IPS-20b (cell line): ENCODE data around the gene OR8D1.

Source experiments
- H3K27ac ChIP-seq: one replicate; pipeline ENCODE4 v1.5.1; 2013; ENCODE audit warnings: low read length
- H3K27me3 ChIP-seq: 2 replicates; pipeline ENCODE4 v1.6.1; 2013; ENCODE audit warnings: mild to moderate bottlenecking, low read length, inconsistent platforms; ENCODE audit not compliant: insufficient read depth
- H3K36me3 ChIP-seq: 2 replicates; pipeline ENCODE4 v1.6.1; 2013; ENCODE audit warnings: low read depth, mild to moderate bottlenecking, inconsistent platforms, low read length, moderate library complexity; ENCODE audit not compliant: insufficient read depth
- H3K4me1 ChIP-seq: 2 replicates; pipeline ENCODE4 v1.6.1; 2013; ENCODE audit warnings: mild to moderate bottlenecking, control low read depth, inconsistent platforms, low read length, moderate library complexity; ENCODE audit not compliant: insufficient read depth
- H3K4me3 ChIP-seq: 2 replicates; pipeline ENCODE4 v1.5.1; 2013; ENCODE audit warnings: mild to moderate bottlenecking, low read length, inconsistent platforms
- H3K9ac ChIP-seq: 2 replicates; pipeline ENCODE4 v1.6.1; 2013; ENCODE audit warnings: low read depth, mild to moderate bottlenecking, inconsistent platforms, low read length, moderate library complexity
- H3K9me3 ChIP-seq: 2 replicates; pipeline ENCODE4 v1.6.1; 2013; ENCODE audit warnings: mild to moderate bottlenecking, low read depth, low read length, inconsistent platforms; ENCODE audit not compliant: insufficient read depth

Gene OR8D1

DNA sequence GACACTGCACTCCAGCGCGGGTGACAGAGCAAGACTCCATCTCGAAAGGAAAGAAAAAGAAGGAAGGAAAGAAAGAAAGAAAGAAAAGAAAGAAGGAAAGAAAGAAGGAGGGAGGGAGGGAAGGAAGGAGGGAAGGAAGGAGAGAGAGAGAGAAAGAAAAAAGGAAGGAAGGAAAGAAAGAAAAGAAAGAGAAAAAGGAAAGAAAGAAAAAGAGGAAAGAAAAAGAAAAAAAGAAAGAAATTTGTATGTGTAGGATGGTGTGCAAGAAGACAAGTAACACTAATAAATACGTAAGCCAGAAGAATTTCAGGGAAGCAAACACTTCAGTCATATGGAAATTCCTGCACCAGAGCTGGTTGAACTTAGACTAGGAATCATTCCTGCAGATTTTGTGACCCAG lies 618 bp downstream of the OR8D1 start:
- Histone ChIP-seq H3K4me1 (no peaks in the 10 kb centered on the region), H3K9ac (no peak overlapping the region), H3K4me3 (no peak overlapping the region), H3K27me3 (no peaks in the 10 kb centered on the region), H3K9me3 (no peaks in the 10 kb centered on the region), H3K36me3 (no peaks in the 10 kb centered on the region), H3K27ac (no peak overlapping the region)

DNA sequence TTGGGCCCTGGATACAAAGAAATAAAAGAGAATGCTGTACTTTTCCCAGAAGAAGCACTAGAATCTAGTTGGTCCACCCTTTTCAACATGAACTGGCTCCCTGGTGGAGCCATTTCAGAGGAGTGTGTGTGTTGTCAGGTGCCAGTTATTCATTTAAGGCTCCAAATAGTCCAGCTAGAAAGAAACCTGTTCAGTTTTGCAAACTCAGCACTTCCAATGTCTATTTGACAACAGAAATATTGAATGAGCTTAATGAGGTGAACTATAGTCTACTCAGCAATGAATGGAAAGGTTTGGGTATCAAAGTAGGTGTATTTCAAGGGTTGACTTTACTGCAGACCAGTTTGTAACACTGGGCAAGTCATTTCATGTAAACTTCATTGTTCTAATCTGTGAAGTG lies 2.1 kb downstream of the OR8D1 start:
- Histone ChIP-seq H3K4me3 (no peak overlapping the region), H3K9me3 (no peaks in the 10 kb centered on the region), H3K9ac (no peak overlapping the region), H3K27ac (no peak overlapping the region), H3K27me3 (no peaks in the 10 kb centered on the region), H3K4me1 (no peaks in the 10 kb centered on the region), H3K36me3 (no peaks in the 10 kb centered on the region)

DNA sequence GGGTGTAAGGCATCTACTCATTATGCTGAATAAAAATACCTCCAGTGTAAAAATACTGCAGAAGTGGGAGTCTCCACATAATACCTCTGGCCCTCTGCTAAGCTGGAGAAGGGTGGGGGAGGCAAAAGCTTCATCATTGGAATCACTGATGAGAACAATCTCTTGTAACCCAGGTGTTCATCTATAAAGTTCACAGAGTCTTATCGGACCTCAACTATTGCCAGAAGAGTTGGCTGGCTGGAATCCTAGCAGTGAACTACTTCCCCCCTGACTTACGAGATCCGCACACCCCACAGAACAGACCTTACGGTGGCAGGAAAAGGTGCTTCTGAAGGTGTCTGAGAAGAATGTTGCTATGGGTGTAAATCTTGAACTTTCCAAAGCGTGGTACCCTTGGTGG lies 2.5 kb downstream of the OR8D1 start:
- no peak overlapping the region for H3K4me3 ChIP-seq

DNA sequence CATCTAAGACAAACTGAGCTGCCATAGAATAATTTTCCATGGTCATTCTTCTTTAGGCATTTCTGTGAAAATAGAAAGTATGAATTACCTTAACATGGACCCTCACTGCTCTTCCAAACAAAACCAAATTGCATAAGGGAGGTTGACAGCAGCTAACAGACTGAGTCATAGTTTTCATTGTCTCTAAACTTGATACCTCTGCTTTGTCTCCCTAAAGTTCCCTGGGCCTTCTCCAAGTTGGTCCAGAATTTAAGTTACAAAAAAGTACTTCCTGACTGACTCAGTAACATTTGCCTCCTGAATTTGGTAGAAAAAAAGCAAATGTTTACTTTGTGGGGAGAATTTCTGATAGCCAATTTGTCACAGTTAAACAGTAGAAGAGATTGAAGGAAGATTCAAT lies 3.0 kb downstream of the OR8D1 start:
- Histone ChIP-seq H3K4me3 (no peak overlapping the region), H3K9ac (no peak overlapping the region), H3K36me3 (no peaks in the 10 kb centered on the region), H3K9me3 (no peaks in the 10 kb centered on the region), H3K4me1 (no peaks in the 10 kb centered on the region), H3K27me3 (no peaks in the 10 kb centered on the region), H3K27ac (no peak overlapping the region)

More for the DNA sequence above, 2.5 kb downstream of the OR8D1 start:
- no peaks in the 10 kb centered on the region for H3K4me1 ChIP-seq
- no peak overlapping the region for H3K9ac ChIP-seq
- no peaks in the 10 kb centered on the region for H3K27me3 ChIP-seq
- no peaks in the 10 kb centered on the region for H3K9me3 ChIP-seq
- no peaks in the 10 kb centered on the region for H3K36me3 ChIP-seq
- H3K27ac ChIP-seq = no peak overlapping the region

DNA sequence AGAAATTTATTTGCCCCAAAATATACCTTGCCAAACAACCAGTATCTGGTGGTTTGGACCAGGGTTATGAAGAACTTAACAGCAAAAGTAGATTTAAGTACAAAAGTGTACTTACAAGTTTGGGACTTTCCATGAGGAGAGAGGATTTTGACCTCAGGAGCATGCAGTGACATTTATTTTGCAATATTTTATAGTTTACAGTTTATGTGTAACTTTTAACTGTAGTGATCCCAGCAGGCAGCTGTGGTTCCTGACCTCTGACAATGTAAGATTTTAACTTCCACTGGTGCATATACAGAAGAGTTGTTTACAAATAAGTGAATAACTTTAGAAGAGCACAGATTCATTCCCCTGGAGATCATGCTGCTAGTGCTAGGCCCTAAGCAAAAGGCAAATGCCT lies 6.7 kb downstream of the OR8D1 start:
- H3K9ac ChIP-seq = no peak overlapping the region
- no peaks in the 10 kb centered on the region for H3K9me3 ChIP-seq
- no peak overlapping the region for H3K4me3 ChIP-seq
- no peaks in the 10 kb centered on the region for H3K27me3 ChIP-seq
- H3K4me1 ChIP-seq = peaks cover 13% of the 10 kb centered on the region
- H3K36me3 ChIP-seq = no peaks in the 10 kb centered on the region
- H3K27ac ChIP-seq = no peak overlapping the region

DNA sequence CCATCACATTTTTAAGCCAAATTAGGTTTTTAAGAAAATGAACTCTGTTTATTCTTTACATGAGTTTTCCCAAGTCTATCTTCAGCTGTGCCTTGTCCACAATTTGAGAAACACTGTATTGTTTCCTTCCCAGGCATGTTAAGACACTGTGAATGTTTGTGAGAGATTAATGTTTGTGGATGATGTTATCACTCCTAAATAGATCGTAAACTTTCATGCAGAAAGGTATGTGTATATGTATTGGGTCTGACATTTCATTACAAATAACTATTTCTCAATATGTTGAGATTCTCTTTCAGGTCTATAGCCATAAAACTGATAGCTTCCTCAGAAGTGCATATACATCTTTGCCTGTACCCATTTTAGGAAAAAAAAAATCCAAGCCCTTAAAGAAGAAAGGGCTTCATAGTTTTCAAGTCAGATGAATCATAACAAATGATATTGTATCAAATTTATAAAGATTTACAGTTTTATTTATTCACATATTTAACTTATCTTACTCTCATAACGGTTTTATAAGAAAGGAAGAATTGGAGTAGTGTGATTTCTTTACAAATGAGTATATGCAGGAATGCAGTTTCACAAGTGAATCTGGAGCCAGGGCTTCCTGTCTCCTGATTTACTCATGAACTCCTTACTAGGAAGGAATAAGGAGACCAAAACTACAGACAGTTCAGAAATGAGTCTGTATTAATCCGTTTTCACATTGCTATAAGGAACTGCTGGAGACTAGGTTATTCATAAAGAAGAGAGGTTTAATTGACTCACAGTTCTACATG lies 11.2 kb downstream of the OR8D1 start:
- H3K4me3 ChIP-seq = no peak overlapping the region
- no peaks in the 10 kb centered on the region for H3K36me3 ChIP-seq
- 0 out of 2 replicates have a peak overlapping the region, but pooled peaks have one; percentile 3 for H3K9ac ChIP-seq
- peaks cover 20% of the 10 kb centered on the region for H3K4me1 ChIP-seq
- H3K9me3 ChIP-seq = no peaks in the 10 kb centered on the region
- H3K27ac ChIP-seq = no peak overlapping the region
- no peaks in the 10 kb centered on the region for H3K27me3 ChIP-seq

DNA sequence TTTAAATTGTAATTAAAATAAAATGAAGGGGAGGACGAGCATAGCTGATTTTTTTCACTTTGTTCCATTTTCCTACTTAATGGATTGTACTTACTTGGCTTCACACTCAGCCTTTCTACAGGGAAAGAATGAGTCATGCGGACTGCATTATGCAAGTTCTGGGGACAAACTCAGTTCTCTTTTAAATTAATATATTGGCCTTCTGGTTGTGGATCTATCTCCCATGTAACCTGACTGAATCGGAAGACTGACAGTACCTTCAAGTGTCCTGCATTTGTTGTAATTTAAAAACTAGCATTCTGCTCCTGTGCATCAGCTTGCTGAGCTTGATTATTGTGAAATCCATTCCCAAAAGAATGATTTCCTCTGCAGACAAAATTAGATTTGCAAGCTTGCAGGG lies 12.2 kb downstream of the OR8D1 start:
- no peak overlapping the region for H3K4me3 ChIP-seq
- H3K36me3 ChIP-seq = no peaks in the 10 kb centered on the region
- H3K4me1 ChIP-seq = peaks cover 20% of the 10 kb centered on the region
- H3K9ac ChIP-seq = 0 out of 2 replicates have a peak overlapping the region, but pooled peaks have one; percentile 3
- no peaks in the 10 kb centered on the region for H3K27me3 ChIP-seq
- no peak overlapping the region for H3K27ac ChIP-seq
- no peaks in the 10 kb centered on the region for H3K9me3 ChIP-seq

DNA sequence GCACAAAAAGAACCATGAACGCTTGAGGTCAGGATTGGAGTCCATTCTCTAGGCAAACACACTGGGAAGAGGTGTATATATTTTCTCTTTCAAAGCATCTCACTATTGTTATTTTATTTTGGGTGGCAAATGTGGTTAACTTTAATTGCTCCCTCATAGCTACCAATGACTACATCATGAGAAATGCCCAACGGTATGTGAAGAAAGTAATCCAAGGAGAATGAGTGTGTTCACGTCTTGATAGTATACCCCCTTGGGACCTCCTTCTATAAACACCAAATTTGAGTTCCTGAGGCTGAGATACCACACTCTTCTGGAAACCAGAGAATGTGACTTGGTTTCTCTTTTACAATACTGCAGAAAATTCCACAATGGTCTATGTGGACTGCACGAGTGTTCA lies 15.8 kb downstream of the OR8D1 start:
- Histone ChIP-seq H3K4me1 (peaks cover 15% of the 10 kb centered on the region), H3K27me3 (no peaks in the 10 kb centered on the region), H3K9ac (no peak overlapping the region), H3K9me3 (no peaks in the 10 kb centered on the region), H3K27ac (no peak overlapping the region), H3K4me3 (no peak overlapping the region), H3K36me3 (no peaks in the 10 kb centered on the region)

DNA sequence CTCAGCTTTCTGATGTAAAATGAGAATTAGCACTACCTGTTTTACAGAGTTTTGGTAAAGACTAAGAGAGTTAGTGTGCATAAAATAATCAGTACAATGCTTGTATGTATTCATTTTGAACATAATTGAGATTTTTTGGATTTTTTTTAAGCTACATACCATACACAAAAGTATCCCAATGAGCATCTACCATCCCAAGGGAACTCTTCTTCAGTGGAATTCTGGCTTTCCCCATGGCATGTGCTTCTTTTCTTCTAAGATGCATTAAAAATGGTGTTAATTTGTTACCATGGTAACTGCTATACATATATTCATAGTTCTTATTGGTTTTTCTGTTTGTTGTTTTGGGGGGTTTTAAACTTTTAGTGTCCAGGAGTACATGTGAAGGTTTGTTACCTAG lies 17.7 kb downstream of the OR8D1 start:
- no peaks in the 10 kb centered on the region for H3K36me3 ChIP-seq
- H3K9me3 ChIP-seq = no peaks in the 10 kb centered on the region
- no peak overlapping the region for H3K9ac ChIP-seq
- H3K27me3 ChIP-seq = no peaks in the 10 kb centered on the region
- no peak overlapping the region for H3K27ac ChIP-seq
- H3K4me1 ChIP-seq = no peaks in the 10 kb centered on the region
- H3K4me3 ChIP-seq = no peak overlapping the region

DNA sequence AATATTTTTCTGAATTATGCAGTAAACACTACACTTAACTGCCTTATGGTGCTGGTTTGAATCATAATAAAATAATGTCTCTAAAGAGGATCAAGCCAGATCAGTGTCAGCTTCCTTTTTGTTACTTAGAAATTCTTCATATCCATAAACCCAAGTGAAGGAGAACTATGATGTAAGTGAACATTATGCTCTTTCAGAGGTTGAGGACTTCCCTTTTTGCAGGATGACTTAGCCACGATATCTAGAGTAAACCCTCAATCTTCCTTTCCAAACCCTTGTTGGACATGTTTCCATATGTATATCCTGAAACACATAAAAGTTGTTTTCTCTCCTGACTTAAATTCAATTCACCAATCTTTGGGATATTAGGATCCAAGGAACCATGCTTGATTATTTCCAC lies 19.1 kb downstream of the OR8D1 start:
- Histone ChIP-seq H3K4me1 (no peaks in the 10 kb centered on the region), H3K4me3 (no peak overlapping the region), H3K27me3 (no peaks in the 10 kb centered on the region), H3K9ac (no peak overlapping the region), H3K36me3 (no peaks in the 10 kb centered on the region), H3K9me3 (no peaks in the 10 kb centered on the region), H3K27ac (no peak overlapping the region)

DNA sequence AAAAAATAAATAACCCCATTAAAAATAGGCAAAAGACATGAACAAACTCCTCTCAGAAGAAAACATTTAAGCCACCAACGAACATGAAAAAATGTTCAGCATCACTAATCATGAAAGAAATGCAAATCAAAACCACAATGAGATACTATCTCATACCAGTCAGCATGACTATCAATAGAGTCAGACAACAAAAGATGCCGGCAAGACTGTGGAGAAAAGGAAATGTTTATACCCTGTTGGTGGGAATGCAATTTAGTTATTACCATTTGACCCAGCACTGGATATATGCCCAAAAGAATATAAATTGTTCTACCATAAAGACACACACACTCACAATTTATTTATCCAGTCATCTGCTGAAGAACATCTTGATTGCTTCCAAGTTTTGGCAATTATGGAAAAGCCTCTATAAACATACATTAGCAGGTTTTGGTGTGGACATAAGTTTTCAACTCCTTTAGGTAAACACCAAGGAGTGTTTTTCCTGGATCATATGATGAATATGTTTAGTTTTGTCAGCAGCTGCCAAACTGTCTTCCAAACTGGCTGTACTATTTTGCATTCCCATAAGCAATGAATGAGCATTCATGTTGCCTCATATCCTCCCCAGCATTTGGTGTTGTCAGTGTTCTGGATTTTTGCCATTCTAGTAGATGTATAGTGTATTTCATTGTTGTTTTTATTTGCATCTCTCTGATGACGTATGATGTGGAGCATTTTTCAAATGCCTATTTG lies 28.0 kb downstream of the OR8D1 start:
- Histone ChIP-seq H3K27ac (no peak overlapping the region), H3K9me3 (peaks cover 4% of the 10 kb centered on the region; the same call in 1 of the 2 replicates), H3K9ac (no peak overlapping the region), H3K4me1 (no peaks in the 10 kb centered on the region), H3K4me3 (no peak overlapping the region), H3K27me3 (no peaks in the 10 kb centered on the region), H3K36me3 (no peaks in the 10 kb centered on the region)

DNA sequence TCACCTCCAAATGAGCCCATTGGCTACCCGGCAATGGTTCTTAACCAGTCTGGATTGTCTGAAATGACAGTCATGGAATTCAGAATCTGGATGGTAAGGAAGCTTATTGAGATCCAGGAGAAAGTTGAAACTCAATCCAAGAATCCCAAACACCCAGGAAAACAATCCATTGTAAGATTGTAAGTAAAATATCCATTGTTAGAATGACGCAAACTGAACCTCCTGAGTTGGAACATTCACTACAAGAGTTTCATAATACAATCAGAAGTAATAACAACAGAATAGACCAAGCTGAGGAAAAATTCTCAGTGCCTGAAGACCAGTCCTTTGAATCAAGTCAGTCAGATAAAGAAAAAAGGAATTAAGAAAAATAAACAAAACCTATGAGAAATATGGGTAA lies 35.5 kb downstream of the OR8D1 start:
- Histone ChIP-seq H3K4me3 (no peak overlapping the region), H3K9me3 (no peaks in the 10 kb centered on the region), H3K27ac (no peak overlapping the region), H3K27me3 (no peaks in the 10 kb centered on the region), H3K4me1 (peaks cover 12% of the 10 kb centered on the region; the same call in 1 of the 2 replicates), H3K36me3 (no peaks in the 10 kb centered on the region), H3K9ac (no peak overlapping the region)
